Activated naive CD4-positive, alpha-beta T cell treated with anti-CD3 and anti-CD28 coated beads, Interleukin-2, amount 50 U/mL, for 16 hours (primary cell): ENCODE data around the gene SHROOM4.

ENCODE experiments used
- DNase-seq: peaks from one replicate; pipeline ENCODE4 v3.0.0-alpha.2; 2020

SHROOM4 gene

DNA sequence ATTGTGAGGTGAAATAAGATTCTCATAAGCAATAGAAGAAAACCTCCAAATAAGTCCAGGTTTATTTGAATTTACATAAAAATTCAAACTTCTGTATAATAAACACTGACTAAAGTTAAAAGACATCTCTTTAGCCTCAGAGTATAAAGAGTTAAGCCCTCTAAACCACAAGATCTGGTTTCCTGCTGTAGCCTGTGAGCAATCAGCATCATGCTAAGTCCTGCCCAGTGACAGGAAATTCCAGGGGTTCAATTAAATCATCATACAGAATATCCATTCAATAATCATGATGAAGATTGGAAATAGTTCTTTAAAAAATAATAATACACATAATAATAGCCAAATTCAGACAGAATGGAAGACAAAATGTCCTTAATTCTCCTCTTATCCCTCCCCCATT, 204.2 kb downstream of the SHROOM4 start:
- DNase-seq, result no peak

DNA sequence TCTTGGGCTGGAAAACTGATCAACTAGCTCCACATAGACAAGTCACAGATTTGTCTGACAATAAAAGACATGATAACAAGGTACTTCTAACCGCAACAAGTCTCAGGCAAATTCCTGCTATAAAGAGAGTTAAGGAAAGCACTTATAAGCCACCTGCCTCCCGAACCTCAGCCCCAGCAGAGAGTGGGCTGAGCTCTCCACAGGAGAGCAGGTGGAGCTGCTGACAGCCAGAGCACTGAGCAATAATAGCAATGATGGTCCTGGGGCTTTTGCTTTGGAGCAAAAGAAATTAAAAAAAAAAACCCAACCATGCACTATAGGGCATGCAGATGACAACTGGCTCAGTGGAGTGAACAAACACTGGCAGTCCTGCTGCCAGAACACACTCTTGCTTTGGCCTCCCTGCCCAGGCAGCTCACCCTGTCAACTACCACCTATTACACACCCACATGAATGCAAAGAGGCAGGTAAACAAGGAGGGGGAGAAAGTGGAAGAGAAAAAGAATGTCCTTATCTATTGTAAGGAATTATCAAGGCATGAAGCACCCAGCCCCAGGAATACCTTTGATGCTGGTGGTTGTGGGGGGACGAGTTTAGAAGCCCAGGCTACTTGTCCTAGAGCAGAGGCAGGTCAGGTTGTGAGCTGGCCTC, 207.6 kb downstream of the SHROOM4 start:
- no peak for DNase-seq

DNA sequence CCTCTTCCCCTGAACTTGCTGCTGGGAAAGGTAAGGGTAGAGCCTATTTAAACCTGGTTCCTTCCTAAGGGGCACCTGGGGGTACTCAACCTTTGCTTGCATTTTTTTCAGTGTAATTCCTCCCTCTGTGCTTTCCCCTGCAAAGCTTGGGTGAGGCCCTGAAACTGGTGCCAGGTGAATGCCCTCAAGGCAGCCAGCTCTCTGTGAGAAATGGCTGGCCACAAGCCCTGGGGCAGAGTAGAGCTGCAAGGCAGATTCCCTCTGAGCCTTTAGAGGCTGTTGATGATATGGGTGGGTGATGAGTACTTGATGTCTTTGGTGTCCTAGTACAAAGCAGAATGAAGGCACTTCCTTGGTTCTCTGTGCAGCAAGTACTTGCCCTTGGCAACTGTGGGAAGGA, 217.9 kb downstream of the SHROOM4 start:
- no peak for DNase-seq

DNA sequence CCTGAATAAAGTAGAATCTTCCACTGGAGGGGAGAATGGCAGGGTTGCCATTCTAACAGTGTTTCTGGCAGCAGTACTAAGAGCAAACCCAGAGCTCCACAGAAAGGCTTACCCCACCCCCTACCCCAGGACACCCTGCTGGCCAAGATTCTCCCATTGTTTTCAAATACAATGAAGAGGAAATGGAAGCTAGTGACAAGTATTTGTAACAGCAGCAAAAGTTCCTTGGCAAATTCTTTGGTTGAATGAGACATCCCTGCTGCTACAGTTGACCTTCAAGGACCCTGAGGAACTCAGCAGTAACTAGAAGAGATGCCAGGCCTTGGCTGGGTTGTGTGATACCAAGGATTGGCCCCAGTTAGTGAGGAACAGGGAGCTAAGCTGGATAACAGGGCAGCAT, 219.2 kb downstream of the SHROOM4 start:
- no peak for DNase-seq

DNA sequence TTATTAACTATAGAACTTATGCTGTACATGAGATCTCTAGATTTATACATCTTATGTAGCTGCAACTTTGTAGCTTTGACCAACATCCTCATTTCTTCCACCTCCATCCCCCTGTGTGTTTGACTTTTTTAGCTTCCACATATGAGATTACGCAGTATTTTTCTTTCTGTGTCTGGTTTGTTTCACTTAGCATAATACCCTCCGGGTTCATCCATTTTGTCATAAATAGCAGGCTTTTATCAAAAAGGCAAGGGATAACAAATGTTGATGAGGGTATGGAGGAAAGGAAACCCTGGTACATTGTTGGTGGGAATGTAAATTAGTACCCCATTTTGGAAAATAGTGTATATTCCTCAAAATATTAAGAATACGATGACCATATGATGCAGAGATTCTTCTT, 227.0 kb downstream of the SHROOM4 start:
- no peak for DNase-seq

DNA sequence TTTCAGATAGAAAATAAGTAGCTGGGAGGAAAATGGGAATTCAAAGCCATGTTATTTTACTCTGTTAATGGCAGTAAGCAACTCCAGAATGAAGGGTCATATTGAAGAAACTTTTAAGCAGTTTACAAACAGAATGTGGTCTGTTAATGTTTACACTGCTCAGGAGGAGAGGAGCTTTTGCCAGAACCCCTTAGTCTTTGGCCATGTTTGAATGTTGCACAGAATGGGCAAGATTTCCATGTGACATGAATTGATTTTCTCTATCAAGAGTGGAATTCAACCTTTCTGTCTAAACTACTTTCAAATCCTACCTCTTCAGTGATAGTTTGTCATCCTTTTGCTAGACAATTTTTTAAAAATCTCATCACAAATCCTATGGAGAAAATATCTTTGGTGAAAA, 227.6 kb downstream of the SHROOM4 start:
- no peak for DNase-seq

DNA sequence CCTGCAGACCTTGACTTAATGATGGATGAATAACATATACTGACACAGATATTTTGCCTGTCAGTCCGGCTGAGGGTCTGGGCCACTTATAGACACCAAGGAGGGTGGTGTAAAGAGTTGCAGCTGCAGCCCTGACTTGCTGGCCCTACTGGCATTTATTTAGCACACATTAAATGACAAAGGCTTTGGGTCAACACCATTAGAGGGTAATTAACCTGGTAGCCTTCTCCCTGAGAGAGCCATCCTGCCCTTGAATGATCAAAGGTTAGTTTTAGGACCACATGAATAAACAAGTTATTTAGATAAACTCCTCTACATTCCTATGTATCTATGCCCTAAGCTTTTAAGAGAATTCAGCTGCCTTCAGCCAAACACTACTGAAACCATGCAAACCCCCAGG, 232.6 kb downstream of the SHROOM4 start:
- DNase-seq, result no peak

DNA sequence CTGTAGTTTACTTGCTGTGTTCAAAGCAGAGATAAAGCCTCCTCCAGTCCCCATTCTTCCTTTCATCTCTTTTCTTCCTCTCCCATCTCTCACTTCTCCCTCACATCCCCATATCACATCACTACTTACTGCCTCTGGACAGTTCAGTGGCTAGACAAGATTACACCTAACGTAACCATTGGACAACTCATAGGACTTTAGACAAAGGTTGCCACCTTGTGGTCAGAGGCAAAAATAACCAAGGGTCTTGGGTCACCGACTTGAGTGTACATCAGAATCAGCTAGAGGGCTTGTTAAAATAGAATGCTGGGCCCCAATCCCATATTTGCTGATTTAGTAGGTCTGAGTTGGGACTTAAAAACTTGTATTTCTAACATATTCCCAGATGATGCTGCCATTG, 234.0 kb downstream of the SHROOM4 start:
- peak; percentile 11 for DNase-seq

DNA sequence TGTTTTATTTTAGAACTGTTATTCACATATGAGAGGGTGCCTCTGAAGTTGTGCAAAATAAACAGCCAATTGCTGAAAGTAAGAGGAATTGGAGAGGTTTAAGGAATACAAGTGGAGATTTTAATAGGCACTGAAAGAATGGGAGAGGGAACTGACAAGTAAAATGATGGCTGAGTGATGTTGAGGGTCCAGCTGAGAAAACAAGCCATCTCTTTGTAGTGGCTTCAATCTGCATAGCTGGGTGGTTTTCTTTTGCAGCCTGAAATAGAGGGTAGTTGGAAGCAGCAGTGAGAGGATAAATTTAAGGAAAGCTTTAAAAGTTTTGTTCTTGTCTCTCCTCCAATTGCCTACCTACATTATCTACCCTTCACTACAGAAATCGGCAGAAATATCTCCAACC, 236.7 kb downstream of the SHROOM4 start:
- DNase-seq, result no peak

DNA sequence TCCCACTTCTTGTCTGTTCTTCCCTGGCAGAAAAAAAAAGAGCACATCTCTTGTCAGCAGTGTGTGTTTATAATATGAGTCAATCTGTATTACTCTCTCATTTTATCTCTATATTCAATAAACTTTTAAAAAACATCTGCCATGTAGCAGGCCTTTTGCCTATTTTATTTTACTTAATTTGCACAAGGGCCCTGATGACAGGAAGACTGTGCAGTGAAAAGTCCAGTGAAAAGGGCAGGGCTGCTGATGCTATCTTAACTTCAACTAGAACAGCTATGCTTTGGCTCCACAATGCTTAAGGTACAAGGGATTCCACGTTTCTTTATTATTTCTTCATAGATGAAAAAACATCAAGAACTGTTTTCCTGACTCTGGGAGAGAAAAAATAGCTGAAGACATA, 246.4 kb downstream of the SHROOM4 start:
- no peak for DNase-seq

DNA sequence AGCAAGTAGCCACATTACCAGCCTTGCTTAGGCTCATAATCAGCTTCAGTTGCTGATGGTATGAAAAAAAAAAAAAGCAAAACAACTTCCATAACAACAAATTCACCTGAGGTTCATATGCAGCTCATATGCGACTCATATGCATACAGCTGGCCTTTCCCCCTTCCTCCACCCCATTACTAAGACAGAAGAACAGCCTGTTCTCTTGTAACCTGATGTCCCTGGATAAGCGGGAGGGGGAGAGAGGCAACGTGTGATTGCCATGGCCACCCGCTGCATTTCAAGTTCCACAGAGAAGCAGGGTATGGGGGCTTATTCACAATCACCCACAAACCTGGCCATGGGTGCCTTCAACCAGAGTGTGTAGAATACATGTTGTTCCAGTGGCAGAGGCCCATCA, 248.3 kb downstream of the SHROOM4 start:
- DNase-seq, result no peak
